ENCODE measurements around the gene MAST2.

MAST2 gene

GRCh38 chr1:45982359-45982758, 178.9 kb downstream of the MAST2 start:
- DNase-seq (ENCODE audit: low spot score): no peak

- DNase-seq (ENCODE audit: low spot score): no peak
Measured at GRCh38 chr1:45983967-45984366, 180.6 kb downstream of the MAST2 start.

DNA sequence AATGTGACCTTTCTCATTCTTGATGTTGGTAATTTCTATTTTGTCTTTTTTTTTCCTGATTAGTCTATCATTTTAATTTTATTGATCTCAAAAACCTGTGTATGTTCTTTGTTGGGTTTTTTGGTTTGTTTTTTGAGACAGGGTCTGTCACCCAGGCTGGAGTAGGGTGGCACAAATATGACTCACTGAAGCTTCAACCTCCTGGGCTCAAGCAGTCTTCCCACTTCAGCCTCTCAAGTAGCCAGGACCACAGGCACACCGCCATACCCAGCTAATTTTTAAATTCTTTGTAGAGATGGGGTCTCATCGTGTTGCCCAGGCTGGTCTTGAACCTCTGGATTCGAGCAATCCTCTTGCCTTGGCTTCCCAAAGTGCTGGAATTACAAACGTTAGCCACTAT, 183.8 kb downstream of the MAST2 start:
- DNase-seq (ENCODE audit: low spot score): no peak

DNA sequence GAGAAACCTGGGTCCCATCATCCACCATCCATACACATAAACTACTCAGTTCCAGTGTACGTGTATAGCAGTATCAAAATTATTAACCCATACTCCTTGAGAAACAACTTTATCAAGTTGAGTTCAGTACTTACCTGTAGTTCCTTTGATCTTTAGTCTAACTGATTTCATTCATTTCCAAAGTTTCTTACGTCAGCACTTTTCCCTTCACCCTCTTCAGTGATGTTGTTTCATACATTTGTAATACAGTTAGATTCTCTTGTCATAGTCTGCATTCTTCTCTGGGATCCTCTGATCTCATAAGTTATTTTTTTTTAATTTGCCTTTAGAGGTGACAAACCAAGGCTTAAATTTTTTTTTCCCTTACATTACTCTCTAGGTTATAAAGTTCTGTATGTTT, 185.8 kb downstream of the MAST2 start:
- no peak for DNase-seq (ENCODE audit: low spot score)

DNA sequence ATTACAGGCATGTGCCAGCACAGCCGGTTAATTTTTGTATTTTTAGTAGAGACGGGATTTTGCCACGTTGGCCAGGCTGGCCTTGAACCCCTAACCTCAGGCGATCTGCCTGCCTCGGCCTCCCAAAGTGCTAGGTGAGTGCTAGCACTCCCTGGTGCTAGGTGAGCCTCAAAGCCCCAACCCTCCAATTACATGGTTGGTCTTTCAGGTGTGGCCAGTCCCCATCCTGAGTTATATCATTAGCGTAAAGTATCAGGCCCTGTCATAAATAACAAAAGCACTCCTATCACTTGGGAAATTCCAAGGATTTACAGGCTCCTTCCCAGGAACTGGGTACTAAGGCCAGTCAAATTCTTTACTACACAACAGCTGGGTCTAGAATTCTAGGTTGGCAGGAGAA, 191.0 kb downstream of the MAST2 start:
- no peak for DNase-seq (ENCODE audit: low spot score)

- DNase-seq (ENCODE audit: low spot score): peak; percentile 14
Measured at GRCh38 chr1:45995298-45995697, 191.9 kb downstream of the MAST2 start.

DNA sequence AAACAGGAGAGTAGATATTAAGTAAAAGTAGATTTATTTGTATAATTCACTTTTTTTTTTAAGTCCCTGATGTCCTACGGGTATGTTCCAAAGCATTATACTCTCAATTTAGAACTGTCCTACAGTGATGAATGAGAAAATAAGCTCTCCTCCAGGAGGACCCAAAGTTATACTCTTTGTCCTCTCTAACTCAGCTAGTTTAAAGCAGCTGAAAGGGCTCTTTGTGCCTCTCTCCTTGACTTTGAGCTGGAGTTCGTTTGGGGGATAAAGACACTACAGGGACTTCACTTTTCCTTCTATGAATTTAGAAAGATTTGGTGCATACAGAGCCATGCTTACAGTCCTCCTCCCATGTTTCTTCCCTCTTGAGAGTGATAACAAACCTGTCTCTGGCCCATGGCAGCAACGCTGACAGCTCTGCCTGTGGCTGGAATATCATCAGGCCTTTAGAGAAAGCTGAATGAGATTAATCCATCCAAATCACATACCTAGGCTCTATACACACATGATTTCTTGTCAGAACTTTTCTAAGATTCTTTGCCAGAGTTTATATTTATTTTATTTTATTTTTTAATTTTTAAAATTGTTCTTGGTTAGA, 194.7 kb downstream of the MAST2 start:
- DNase-seq (ENCODE audit: low spot score): no peak

DNA sequence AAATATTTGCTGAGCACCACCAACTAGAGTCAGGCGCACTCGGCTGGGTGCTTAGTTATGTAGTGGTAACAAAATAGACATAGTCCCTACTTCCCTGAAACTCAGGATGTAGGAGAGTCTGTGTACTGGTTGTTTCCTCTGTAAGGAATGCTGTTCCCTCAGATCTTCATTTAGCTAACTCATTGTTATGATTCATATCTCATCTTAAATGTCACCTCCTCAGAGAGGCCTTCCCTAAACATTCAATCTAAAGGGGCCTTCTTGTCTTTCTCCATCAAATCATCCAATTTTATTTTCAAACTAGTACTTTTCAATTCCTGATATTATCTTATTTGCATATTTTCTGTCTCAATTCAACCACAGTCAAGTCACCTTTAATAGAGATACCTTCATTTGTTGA, 196.1 kb downstream of the MAST2 start:
- no peak for DNase-seq (ENCODE audit: low spot score)

GRCh38 chr1:46001081-46001785, 197.8 kb downstream of the MAST2 start:
- no peak for DNase-seq (ENCODE audit: low spot score)

DNA sequence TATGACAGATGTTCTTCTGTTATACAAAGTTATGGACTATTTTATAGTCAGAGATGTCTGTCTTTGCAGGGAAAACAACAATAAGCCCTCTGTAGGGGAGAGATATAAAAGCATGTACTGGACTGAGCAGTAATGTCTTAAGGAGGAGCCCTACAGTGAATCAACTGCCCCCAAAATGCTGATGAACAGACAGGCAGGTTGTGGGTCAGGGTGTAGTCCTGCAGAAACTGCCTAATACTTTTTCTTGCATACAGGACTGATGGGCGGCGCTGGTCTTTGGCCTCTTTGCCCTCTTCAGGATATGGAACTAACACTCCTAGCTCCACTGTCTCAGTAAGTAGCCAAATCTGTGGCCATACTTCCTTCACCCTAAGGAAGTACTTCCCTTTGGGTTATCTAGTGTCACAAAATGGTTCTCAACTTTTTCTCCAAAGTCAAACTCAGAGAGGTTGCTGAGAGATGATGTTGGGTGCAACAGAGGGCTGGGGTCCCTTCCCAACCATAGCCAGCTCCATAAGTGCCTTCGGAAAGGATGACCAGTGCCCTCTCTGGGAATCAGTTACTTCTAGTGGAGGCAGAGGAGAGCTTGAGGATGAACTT, 199.2 kb downstream of the MAST2 start:
- DNase-seq (ENCODE audit: low spot score): no peak

GRCh38 chr1:46003315-46003714, 199.9 kb downstream of the MAST2 start:
- DNase-seq (ENCODE audit: low spot score): no peak

DNA sequence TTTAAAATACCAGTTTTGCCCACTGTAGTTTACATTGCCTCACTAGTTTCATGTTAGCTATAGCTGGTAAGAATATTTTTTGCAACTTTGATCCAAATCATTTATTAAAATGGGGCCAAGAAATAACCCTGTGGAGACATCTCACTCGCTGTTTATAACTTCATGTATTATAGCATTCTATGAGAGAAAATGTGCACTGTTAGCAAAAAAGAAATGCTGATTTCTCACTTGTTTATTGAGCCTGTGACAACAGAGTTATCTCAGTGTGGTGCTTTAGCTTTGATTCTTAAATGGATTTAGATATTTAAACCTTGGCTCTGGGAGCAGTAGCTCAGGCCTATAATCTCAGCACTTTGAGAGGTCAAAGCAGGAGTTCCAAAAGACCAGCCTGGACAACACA, 201.1 kb downstream of the MAST2 start:
- DNase-seq (ENCODE audit: low spot score): no peak

DNA sequence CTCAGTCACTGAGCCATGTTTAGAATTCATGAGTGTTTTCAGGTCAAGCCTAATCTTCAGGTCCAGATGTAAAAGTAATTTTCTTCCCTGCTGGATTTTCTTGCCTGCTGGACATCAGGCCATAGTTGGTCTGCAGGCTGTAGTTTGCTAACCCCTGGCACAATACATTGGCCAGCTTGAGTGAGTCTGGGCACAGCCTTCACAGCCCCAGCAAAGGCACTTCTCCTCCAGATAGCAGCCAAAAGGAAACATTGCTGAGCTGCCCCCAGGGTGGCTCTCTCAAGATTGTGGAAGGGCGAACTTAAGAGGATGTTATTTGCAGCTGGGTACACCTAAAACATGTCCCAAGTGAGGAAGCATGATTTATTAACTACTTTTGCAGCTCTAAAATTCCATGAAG, 202.2 kb downstream of the MAST2 start:
- no peak for DNase-seq (ENCODE audit: low spot score)

DNA sequence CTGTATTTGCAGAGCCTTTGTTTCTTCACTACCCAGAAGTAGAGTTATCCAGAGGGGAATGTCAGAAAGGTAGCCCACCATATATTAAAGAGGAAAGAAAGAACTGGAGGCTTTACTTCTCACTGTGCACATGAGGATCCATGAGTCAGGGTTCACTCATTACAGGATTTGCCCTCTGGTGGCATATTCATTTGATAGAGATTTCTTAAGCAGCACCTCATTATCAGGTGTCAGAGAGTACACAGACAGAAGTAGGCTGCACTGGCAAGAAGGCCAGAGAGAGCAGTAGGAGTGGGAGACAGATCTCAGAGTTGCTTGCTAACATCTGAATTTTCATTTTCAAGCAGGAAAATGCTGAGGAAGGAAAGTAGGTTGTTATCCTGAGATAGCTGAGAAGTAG, 205.2 kb downstream of the MAST2 start:
- peak; percentile 4 for DNase-seq (ENCODE audit: low spot score)

GRCh38 chr1:46010611-46011010, 207.2 kb downstream of the MAST2 start:
- no peak for DNase-seq (ENCODE audit: low spot score)

GRCh38 chr1:46011121-46011695, 207.8 kb downstream of the MAST2 start:
- DNase-seq (ENCODE audit: low spot score): no peak

GRCh38 chr1:46012236-46012635, 208.8 kb downstream of the MAST2 start:
- DNase-seq (ENCODE audit: low spot score): no peak

DNA sequence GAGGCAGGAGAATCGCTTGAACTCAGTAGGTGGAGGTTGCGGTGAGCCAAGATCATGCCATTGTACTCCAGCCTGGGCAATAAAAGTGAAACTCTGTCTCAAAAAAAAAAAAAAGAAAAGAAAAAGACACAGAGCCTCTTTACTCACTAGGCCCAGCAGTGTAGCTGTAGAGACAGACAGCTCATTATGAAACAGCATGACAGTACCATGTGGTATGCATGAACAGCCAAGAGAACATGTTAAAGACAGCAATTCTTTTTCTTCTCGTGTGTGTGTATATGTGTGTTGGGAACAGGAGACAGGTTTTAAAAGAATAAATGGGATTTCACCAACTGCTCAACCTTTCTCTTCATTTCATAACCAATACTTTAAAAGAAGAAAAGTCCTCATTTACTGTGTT, 210.2 kb downstream of the MAST2 start:
- DNase-seq (ENCODE audit: low spot score): no peak

DNA sequence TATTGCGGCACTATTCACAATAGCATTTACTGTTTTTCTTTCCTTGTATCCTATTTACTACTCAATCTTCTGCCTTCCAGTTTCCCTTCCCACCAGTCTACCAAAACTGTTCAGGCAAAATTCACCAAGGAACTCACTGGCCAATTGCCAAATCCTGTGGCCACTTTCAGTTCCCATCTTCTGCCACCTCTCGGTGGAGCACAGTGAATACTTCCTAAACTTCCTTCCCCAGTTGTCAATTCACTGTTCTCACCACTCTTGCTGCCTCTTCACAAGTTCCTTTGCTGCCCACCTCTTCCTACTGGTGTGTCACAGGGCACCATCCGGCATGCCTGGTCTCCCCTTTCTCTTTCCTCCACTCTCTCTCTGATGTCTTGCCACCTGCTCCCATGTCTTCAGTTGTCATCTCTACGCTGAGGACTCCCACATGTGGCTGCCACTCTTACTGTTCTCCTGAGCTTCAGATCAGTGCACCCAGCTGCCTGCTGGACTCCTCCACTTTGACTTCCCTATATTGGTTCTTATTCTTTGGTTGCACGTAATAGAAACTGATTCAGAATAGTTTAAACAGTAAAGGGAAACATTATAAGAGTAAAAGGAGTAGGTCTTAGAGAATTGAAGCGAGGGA, 214.6 kb downstream of the MAST2 start:
- DNase-seq (ENCODE audit: low spot score): no peak

- DNase-seq (ENCODE audit: low spot score): no peak
Measured at GRCh38 chr1:46019348-46019747, 215.9 kb downstream of the MAST2 start.

- no peak for DNase-seq (ENCODE audit: low spot score)
Measured at GRCh38 chr1:46020010-46020409, 216.6 kb downstream of the MAST2 start.

GRCh38 chr1:46021046-46021996, 217.9 kb downstream of the MAST2 start:
- no peak for DNase-seq (ENCODE audit: low spot score)

All from RKO (cell line).